IMR-90 (cell line): ENCODE measurements around the gene DYNLT2. TPM values are rescaled to one million over a fixed set of nuclear protein-coding genes. Genes with fewer than 3 reads are reported as not detected.

Source experiments
- ATAC-seq: fragments of 200-7000 bp; cut with Tn5 transposase; 2 replicates; pipeline ENCODE4 v1.9.1; 2020; ENCODE audit warnings: low read depth, mild to moderate bottlenecking, moderate library complexity
- BruUV-seq: library from RNA; stranded (reverse); fragments of 400-500 nt; replicated peaks from 2 replicates; lab custom pipeline; 2021; lab: Mats Ljungman, UMichigan
- CTCF ChIA-PET: fragments of 300-600 bp; formaldehyde crosslinking; extraction: SDS; loops from one replicate; lab custom pipeline; 2021; ENCODE audit warnings: antibody characterized with exemption; lab: Yijun Ruan, JAX
- POLR2A ChIA-PET: fragments of 300-600 bp; sonication (Branson Sonifier 250); formaldehyde crosslinking; loops from one replicate; lab custom pipeline; 2022; ENCODE audit warnings: antibody characterized with exemption; ENCODE audit not compliant: unreplicated experiment; lab: Charles Lee
- DNase-seq: peaks from one replicate; pipeline ENCODE4 v3.0.0; 2013
- H2AFZ ChIP-seq: replicated peaks from 2 replicates; pipeline ENCODE3; 2013; ENCODE audit warnings: low read length, mild to moderate bottlenecking; ENCODE audit not compliant: poor library complexity
- H2AK5ac ChIP-seq: 2 replicates; pipeline ENCODE4 v1.6.1; 2013; ENCODE audit warnings: low read depth, low read length, inconsistent platforms
- H2AK9ac ChIP-seq: replicated peaks from 2 replicates; pipeline ENCODE3; 2013; ENCODE audit warnings: mild to moderate bottlenecking, low read depth, low read length, moderate library complexity; ENCODE audit not compliant: poor library complexity
- H2BK120ac ChIP-seq: 2 replicates; pipeline ENCODE4 v1.6.1; 2013; ENCODE audit warnings: low read depth, low read length, inconsistent platforms
- H2BK15ac ChIP-seq: 3 replicates; pipeline ENCODE4 v1.6.1; 2013; ENCODE audit warnings: low read depth, low read length, inconsistent platforms
- H2BK20ac ChIP-seq: 2 replicates; pipeline ENCODE4 v1.6.1; 2013; ENCODE audit warnings: low read depth, mild to moderate bottlenecking, inconsistent platforms, low read length, moderate library complexity
- H2BK5ac ChIP-seq: 2 replicates; pipeline ENCODE4 v1.6.1; 2013; ENCODE audit warnings: mild to moderate bottlenecking, low read depth, low read length, inconsistent platforms; ENCODE audit not compliant: poor library complexity, severe bottlenecking
- H3K14ac ChIP-seq: replicated peaks from 2 replicates; pipeline ENCODE4 v1.6.1; 2013; ENCODE audit warnings: low read depth, low read length, inconsistent platforms
- H3K18ac ChIP-seq: 2 replicates; pipeline ENCODE4 v1.6.1; 2013; ENCODE audit warnings: low read depth, low read length, control low read depth
- H3K23ac ChIP-seq: 2 replicates; pipeline ENCODE4 v1.6.1; 2013; ENCODE audit warnings: low read depth, low read length, inconsistent platforms
- H3K27ac ChIP-seq: 2 replicates; pipeline ENCODE4 v1.5.1; 2013; ENCODE audit warnings: mild to moderate bottlenecking, control low read depth, low read length; ENCODE audit not compliant: insufficient read depth
- H3K27me3 ChIP-seq: 2 replicates; pipeline ENCODE4 v1.6.1; 2013; ENCODE audit warnings: low read length; ENCODE audit not compliant: control insufficient read depth, insufficient read depth
- H3K36me3 ChIP-seq: 2 replicates; pipeline ENCODE4 v1.6.1; 2013; ENCODE audit warnings: low read length, mixed read lengths; ENCODE audit not compliant: control insufficient read depth, insufficient read depth
- H3K4ac ChIP-seq: 2 replicates; pipeline ENCODE4 v1.6.1; 2013; ENCODE audit warnings: low read depth, low read length, inconsistent platforms
- H3K4me1 ChIP-seq: 2 replicates; pipeline ENCODE4 v1.6.1; 2013; ENCODE audit warnings: low read length, mixed read lengths; ENCODE audit not compliant: control insufficient read depth, insufficient read depth
- H3K4me2 ChIP-seq: 2 replicates; pipeline ENCODE4 v1.6.1; 2013; ENCODE audit warnings: low read depth, mild to moderate bottlenecking, control low read depth, low read length, moderate library complexity
- H3K4me3 ChIP-seq: 2 replicates; pipeline ENCODE4 v1.5.1; 2013; ENCODE audit warnings: low read depth, mild to moderate bottlenecking, control low read depth, low read length, moderate library complexity; ENCODE audit not compliant: insufficient read depth
- H3K56ac ChIP-seq: 2 replicates; pipeline ENCODE4 v1.6.1; 2013; ENCODE audit warnings: low read length, inconsistent platforms; ENCODE audit not compliant: insufficient read depth; ENCODE audit errors: extremely low read depth
- H3K79me1 ChIP-seq, 2 experiments: 2 replicates each; pipeline ENCODE4 v1.6.1; 2013; ENCODE audit warnings: low read length in 2 of 2, inconsistent platforms in 1 of 2, low read depth in 1 of 2
- H3K9ac ChIP-seq: 2 replicates; pipeline ENCODE4 v1.6.1; 2013; ENCODE audit warnings: low read depth, low read length, control low read depth
- H3K9me1 ChIP-seq: 2 replicates; pipeline ENCODE4 v1.6.1; 2013; ENCODE audit warnings: low read length, inconsistent platforms; ENCODE audit not compliant: insufficient read depth
- H3K9me3 ChIP-seq: 2 replicates; pipeline ENCODE4 v1.6.1; 2013; ENCODE audit warnings: low read length; ENCODE audit not compliant: control insufficient read depth, insufficient read depth
- H4K20me1 ChIP-seq: 2 replicates; pipeline ENCODE4 v1.6.1; 2013; ENCODE audit warnings: low read length, inconsistent platforms; ENCODE audit not compliant: insufficient read depth
- H4K5ac ChIP-seq: 2 replicates; pipeline ENCODE4 v1.6.1; 2013; ENCODE audit warnings: mild to moderate bottlenecking, low read depth, low read length, control low read depth
- H4K8ac ChIP-seq, 2 experiments: 2 replicates each; pipeline ENCODE4 v1.6.1; 2013; ENCODE audit warnings: low read depth in 2 of 2, low read length in 2 of 2, control low read depth in 1 of 2, inconsistent platforms in 1 of 2
- H4K91ac ChIP-seq: 2 replicates; pipeline ENCODE4 v1.6.1; 2013; ENCODE audit warnings: low read depth, low read length, inconsistent platforms; ENCODE audit not compliant: insufficient read depth
- BHLHE40 ChIP-seq: fragments of 150-350 bp; IDR thresholded peaks from 2 replicates; pipeline ENCODE4 v1.6.1; 2016; ENCODE audit warnings: mild to moderate bottlenecking, low read depth, low read length
- CEBPB ChIP-seq: IDR thresholded peaks from 2 replicates; pipeline ENCODE4 v1.6.1; 2012; ENCODE audit warnings: low read depth, low read length, improper control_type of control experiment
- CHD1 ChIP-seq: IDR thresholded peaks from 2 replicates; pipeline ENCODE4 v1.6.1; 2012; ENCODE audit warnings: low read depth, low read length, improper control_type of control experiment
- ELK1 ChIP-seq: fragments of 150-350 bp; IDR thresholded peaks from 2 replicates; pipeline ENCODE4 v1.6.1; 2016; ENCODE audit warnings: low read depth, mild to moderate bottlenecking, low read length, moderate library complexity, borderline replicate concordance
- FOS ChIP-seq: fragments of 150-350 bp; IDR thresholded peaks from 2 replicates; pipeline ENCODE4 v1.6.1; 2016; ENCODE audit warnings: low read depth, low read length
- MAFK ChIP-seq: IDR thresholded peaks from 2 replicates; pipeline ENCODE4 v1.6.1; 2012; ENCODE audit warnings: low read depth, low read length, improper control_type of control experiment
- MAZ ChIP-seq: IDR thresholded peaks from 2 replicates; pipeline ENCODE4 v1.6.1; 2012; ENCODE audit warnings: low read depth, mild to moderate bottlenecking, low read length, improper control_type of control experiment, moderate library complexity, borderline replicate concordance
- MXI1 ChIP-seq: IDR thresholded peaks from 2 replicates; pipeline ENCODE4 v1.6.1; 2012; ENCODE audit warnings: low read depth, mild to moderate bottlenecking, low read length, moderate library complexity, borderline replicate concordance
- NFE2L2 ChIP-seq: fragments of 150-350 bp; IDR thresholded peaks from 2 replicates; pipeline ENCODE4 v1.6.1; 2016; ENCODE audit warnings: low read depth, mild to moderate bottlenecking, low read length
- POLR2A ChIP-seq: IDR thresholded peaks from 2 replicates; pipeline ENCODE4 v1.6.1; 2012; ENCODE audit warnings: mild to moderate bottlenecking, low read depth, low read length
- RAD21 ChIP-seq: IDR thresholded peaks from 2 replicates; pipeline ENCODE4 v1.6.1; 2012; ENCODE audit warnings: low read length, improper control_type of control experiment
- RCOR1 ChIP-seq: IDR thresholded peaks from 2 replicates; pipeline ENCODE4 v1.6.1; 2012; ENCODE audit warnings: mild to moderate bottlenecking, low read length, improper control_type of control experiment; ENCODE audit not compliant: insufficient replicate concordance
- RFX5 ChIP-seq: IDR thresholded peaks from 2 replicates; pipeline ENCODE4 v1.8.0; 2012; ENCODE audit warnings: low read depth, mild to moderate bottlenecking, low read length, moderate library complexity
- WGBS, 2 experiments: methylation state at CpG; one replicate each; pipeline versions ENCODE4 v1.1.5 to v1.1.7; 2013; ENCODE audit warnings: missing lambda C conversion rate in 2 of 2; ENCODE audit not compliant: insufficient read length in 1 of 2; ENCODE audit errors: extremely low coverage in 2 of 2; 5-methylcytosine and 5-hydroxymethylcytosine counted together
- dilution Hi-C: fragments of 300-500 bp; cut with HindIII; formaldehyde crosslinking; loops from one replicate; pipeline ENCODE4 v1.14.3; 2018; ENCODE audit warnings: low sequenced_read_pairs; ENCODE audit not compliant: unreplicated experiment
- in situ Hi-C: fragments of 300-500 bp; cut with MboI; formaldehyde crosslinking; loops from 3 replicates; pipeline ENCODE4 v1.14.3; 2019; ENCODE audit warnings: low sequenced_read_pairs, inconsistent platforms, mixed read lengths
- intact Hi-C: fragments of 100-400 bp; cut with micrococcal nuclease; formaldehyde crosslinking; loops from 2 replicates; pipeline ENCODE4 v1.10.0; 2022
- polyA plus RNA-seq, 3 experiments: library from polyadenylated mRNA; depleted of rRNA; stranded (reverse); fragments of >200 nt; gene quantifications; 2 replicates each; pipeline ENCODE4 v1.2.3, GENCODE V29; 2012; ENCODE audit warnings: low replicate concordance in 1 of 3
- total RNA-seq: library from RNA; depleted of rRNA; stranded (reverse); fragments of >200 nt; gene quantifications from 2 replicates; pipeline ENCODE4 v1.2.3, GENCODE V29; 2012
- TF ChIP-seq, protein P1 (sequence below): fragments of 150-350 bp; IDR thresholded peaks from 2 replicates; pipeline ENCODE4 v1.6.1; 2017; ENCODE audit warnings: mild to moderate bottlenecking, antibody characterized with exemption, low read length, low read depth
- TF ChIP-seq, protein P2 (sequence below): conservative IDR thresholded peaks from 2 replicates; pipeline ENCODE4 v1.5.1; 2012; ENCODE audit warnings: mild to moderate bottlenecking, low read depth, low read length, improper control_type of control experiment

DYNLT2 gene
- total and polyA plus RNA-seq, 2 of the 4 experiments (the other 2 are of a cell fraction): 0.36 to 0.44 TPM

- H2BK20ac ChIP-seq: no peak overlapping the region
- H3K4me2 ChIP-seq: no peak overlapping the region
- peaks cover 29% of the 10 kb centered on the region for H3K36me3 ChIP-seq
- TF ChIP-seq MAZ: no peak
- no peak for TF ChIP-seq BHLHE40
- TF ChIP-seq NFE2L2: no peak
- TF ChIP-seq, protein P1, sequence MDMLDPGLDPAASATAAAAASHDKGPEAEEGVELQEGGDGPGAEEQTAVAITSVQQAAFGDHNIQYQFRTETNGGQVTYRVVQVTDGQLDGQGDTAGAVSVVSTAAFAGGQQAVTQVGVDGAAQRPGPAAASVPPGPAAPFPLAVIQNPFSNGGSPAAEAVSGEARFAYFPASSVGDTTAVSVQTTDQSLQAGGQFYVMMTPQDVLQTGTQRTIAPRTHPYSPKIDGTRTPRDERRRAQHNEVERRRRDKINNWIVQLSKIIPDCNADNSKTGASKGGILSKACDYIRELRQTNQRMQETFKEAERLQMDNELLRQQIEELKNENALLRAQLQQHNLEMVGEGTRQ: no peak
- TF ChIP-seq RAD21: no peak
- no peak for TF ChIP-seq FOS
- no peak for TF ChIP-seq RFX5
- TF ChIP-seq CEBPB: no peak
- TF ChIP-seq POLR2A: no peak
- no peak for TF ChIP-seq ELK1
- TF ChIP-seq MAFK: no peak
- TF ChIP-seq RCOR1: no peak
- no peak for TF ChIP-seq CHD1
- no peak for TF ChIP-seq MXI1
- TF ChIP-seq, protein P2, sequence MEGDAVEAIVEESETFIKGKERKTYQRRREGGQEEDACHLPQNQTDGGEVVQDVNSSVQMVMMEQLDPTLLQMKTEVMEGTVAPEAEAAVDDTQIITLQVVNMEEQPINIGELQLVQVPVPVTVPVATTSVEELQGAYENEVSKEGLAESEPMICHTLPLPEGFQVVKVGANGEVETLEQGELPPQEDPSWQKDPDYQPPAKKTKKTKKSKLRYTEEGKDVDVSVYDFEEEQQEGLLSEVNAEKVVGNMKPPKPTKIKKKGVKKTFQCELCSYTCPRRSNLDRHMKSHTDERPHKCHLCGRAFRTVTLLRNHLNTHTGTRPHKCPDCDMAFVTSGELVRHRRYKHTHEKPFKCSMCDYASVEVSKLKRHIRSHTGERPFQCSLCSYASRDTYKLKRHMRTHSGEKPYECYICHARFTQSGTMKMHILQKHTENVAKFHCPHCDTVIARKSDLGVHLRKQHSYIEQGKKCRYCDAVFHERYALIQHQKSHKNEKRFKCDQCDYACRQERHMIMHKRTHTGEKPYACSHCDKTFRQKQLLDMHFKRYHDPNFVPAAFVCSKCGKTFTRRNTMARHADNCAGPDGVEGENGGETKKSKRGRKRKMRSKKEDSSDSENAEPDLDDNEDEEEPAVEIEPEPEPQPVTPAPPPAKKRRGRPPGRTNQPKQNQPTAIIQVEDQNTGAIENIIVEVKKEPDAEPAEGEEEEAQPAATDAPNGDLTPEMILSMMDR: no peak
- H2BK5ac ChIP-seq: no peak overlapping the region
- H2AFZ ChIP-seq: no peak overlapping the region
- no peak overlapping the region for H2AK9ac ChIP-seq
- H3K14ac ChIP-seq: no peak overlapping the region
- H4K8ac ChIP-seq: no peak overlapping the region
- no peaks in the 10 kb centered on the region for H3K27me3 ChIP-seq
- H2AK5ac ChIP-seq: no peak overlapping the region
- ATAC-seq (no peak), DNase-seq (no peak)
- H3K9me1 ChIP-seq: no peaks in the 10 kb centered on the region; the same call in 1 of the 2 replicates
- H4K20me1 ChIP-seq: no peaks in the 10 kb centered on the region
- intact Hi-C loops (no loop called here), dilution Hi-C loops (no loop called here), in situ Hi-C loops (no loop called here)
- no peak overlapping the region for H3K9ac ChIP-seq
- H3K79me1 ChIP-seq: no peaks in the 10 kb centered on the region
- no peak overlapping the region for H2BK15ac ChIP-seq
- no peak overlapping the region for H4K91ac ChIP-seq
- H3K56ac ChIP-seq: no peak overlapping the region
- no peak overlapping the region for H2BK120ac ChIP-seq
- CTCF ChIA-PET: no interaction called here
- H3K4ac ChIP-seq: no peak overlapping the region; the same call in 1 of the 2 replicates
- no TSS peak for BruUV-seq
- POLR2A ChIA-PET: no interaction called here
- no peak overlapping the region for H4K5ac ChIP-seq
- peaks cover 6% of the 10 kb centered on the region; the same call in 1 of the 2 replicates for H3K4me1 ChIP-seq
- no peaks in the 10 kb centered on the region for H3K9me3 ChIP-seq
- H3K4me3 ChIP-seq: no peak overlapping the region
- H3K27ac ChIP-seq: no peak overlapping the region
- 93% methylated on average over 3 of the region's 10 CpGs; no CpG with 5 or more reads in 1 of the 2 experiments for WGBS, 2 experiments
- no peak overlapping the region for H3K23ac ChIP-seq
- no peak overlapping the region for H3K18ac ChIP-seq
Measured at GRCh38 chr6:169775321-169775720, 23.9 kb upstream of the DYNLT2 start.
